HG02943 (cell line): Measurements from ENCODE around the gene BRD2.

Source experiments
- ATAC-seq: cut with Tn5 transposase; IDR thresholded peaks from one replicate; pipeline ENCODE4 v1.9.1; 2021; ENCODE audit warnings: mild to moderate bottlenecking, low read depth, moderate library complexity; ENCODE audit not compliant: unreplicated experiment

BRD2 gene

DNA sequence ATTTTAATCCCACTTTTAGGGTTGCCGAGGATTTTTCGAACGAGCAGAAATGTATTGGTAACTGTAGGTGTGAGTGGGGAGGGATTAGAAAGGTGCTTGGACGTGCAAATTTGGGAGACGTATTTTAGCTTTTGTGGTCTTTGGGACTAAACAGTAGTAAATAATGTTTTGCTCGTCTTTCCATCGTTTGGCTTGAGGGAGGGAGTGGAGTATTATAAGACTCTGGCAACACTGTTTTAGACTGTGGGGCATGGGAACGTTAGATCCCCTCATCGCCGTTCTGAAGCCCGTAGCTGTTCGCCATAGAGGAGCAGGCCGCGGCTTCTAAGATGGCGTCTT is 2.8 kb downstream of the BRD2 start:
- ATAC-seq: no peak

DNA sequence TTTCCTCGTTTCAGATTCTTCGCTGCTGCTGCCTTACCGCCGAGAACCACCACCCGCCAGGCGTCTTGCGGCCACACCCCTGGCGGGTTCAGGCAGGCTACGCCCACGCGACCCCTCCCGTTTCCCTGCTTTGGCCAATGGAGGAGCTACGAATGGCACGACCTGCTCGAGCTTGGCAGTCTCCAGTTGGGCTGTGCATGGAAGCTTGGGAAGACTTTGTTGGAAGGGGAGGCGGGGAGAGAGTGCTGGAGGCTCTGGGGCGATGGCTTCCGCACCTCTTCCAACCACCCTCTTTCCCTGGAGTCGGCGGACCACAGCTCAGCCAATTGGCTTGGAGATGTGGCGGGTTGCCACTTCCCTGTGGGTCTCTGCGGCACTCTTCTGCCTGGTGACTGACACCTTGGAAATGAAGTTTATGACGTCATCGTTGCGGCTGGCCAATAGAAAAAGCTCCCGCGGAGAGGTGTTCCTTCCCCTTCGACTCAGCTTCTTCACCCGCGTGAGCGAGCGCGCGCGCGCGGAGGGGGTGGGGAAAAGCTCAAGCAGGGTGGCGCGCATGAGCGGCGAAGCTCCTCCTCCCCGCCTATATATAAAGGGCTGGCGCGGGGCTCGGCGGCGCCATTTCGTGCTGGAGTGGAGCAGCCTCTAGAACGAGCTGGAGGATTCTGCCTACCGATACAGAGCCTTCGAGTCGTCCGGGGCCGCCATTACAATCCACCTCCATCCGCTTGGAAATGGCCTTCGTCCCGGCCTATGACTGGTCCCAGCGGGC is 3.4 kb downstream of the BRD2 start:
- peak; percentile 54 for ATAC-seq

DNA sequence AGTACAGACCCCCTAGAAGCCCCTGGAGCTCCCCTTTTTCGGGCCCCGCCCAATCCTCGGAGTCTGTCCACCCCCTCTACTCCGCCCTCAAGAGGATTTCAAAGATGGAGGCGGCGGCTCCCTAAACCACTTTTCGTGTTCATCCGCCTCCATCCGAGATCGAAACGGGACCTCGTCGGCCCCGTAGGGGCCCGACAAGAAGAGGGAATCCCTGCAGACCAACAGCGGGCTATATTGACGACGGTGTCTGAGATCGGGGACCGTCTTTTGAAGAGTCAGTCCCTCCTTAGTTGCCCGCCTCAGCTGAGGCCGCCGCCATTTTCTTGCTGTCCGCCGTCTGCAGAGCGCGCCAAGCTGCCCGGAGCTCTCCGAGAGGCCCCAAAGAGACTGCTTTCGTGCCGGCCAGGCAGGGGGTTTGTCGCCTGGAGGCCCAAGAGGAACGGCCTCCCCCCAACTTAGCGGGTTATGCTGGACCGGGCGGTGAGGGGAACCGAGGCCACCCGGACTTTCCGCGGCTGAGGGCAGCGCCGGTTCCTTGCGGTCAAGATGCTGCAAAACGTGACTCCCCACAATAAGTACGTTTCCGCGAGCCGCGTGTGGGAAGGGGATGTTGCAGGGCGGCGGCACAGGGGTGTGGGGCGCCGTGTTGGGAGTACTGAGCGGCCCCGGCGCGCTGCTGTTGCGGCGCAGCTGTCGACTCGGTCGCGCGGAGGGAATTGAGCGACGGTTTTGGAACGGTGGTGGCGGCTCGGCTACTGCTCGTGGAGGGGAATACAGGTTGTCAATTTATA is 4.2 kb downstream of the BRD2 start:
- no peak for ATAC-seq

DNA sequence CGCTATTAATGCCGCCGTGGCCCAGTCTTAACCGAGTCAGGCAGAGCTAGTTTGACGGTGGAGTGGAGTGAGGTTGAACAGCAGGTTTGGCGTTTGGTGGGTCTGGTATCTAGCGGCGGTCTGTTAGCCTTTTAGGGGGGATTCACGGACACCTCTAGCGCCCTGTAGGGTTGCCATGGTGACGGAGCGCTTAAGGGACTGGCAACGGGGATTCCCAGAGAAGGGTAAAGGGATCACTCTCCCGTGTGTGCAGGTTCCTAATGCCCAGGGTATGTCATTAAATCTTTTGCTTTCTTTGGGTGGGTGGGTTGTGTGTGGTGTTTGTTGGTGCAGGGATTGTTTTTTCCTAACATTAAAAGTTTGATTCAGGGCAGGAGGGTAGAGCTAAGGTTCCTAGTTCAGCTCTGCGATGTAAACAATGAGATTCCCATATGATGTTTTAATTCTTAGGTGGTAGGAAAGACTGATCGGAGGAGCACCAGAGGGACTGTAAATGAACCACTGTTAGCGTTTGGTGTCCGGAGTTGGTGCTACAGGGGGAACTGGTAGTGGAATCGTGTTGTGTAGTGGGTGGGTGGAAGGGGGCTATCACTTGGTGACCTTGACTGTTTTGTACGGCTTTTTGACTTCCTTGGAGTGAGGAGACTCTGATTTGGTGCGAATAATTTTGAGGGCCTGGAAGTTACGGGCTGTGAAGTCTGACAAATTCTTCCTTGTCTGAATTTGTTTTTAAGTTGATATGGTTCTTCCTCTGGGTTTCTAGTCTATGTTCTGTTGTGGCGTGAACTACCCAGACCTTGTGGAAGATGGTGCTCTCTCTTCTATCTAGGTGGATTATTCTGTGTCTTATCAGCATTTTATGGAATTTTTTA is 5.0 kb downstream of the BRD2 start:
- no peak for ATAC-seq

DNA sequence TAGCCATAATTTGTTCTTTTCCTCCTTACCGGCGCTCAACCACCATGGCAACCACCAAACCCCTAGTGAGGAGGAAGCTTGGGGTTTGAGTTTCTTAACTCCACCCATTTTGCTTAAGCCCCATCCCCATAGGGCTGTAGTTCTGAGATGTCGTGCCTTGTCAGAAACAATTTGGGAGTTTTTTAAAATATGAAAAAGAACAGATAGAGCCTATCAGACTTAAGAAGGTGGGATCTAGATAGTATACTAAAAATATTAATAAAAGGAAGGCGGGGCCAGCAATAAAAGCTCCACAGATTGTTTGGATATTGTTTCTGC is 5.6 kb downstream of the BRD2 start:
- ATAC-seq: no peak

DNA sequence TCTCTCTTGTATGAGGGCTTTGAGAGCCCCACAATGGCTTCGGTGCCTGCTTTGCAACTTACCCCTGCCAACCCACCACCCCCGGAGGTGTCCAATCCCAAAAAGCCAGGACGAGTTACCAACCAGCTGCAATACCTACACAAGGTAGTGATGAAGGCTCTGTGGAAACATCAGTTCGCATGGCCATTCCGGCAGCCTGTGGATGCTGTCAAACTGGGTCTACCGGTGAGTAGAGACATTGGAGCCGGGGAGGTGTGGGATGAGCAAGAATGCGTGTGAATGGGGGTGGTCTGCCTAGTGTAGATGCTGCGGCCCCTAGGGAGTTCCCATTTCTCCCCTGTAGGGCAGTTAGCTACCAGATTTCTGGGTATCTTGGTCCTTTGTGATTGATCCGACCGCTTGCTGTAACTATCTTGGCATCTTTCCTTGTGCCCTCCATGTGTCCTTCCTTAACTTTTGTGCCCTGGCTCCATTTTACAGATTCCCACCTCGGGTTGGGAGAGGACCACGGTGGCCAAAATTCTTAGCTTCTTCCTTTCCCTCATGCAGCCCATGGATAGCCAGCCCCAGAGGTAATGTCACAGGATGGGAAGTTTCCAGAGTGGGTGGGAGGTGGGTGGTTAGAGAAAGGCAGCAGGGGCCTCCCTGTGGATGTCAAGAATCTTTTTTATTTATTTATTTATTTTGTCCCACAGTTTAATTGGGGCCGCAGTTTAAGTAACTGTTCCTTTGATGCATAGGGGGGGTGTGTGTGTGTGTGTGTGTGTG is 6.3 kb downstream of the BRD2 start:
- no peak for ATAC-seq

DNA sequence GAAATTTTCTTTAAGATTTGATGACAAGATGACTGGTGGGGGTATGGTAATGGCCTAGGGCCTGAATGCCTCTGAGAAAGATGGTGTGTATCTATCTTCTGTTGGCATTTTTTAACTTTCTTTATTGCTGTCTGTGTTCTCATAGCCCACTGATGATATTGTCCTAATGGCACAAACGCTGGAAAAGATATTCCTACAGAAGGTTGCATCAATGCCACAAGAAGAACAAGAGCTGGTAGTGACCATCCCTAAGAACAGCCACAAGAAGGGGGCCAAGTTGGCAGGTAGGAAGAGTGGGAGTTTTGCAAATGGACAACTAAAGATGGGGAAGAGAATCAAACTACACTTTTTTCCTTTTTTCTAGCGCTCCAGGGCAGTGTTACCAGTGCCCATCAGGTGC is 7.5 kb downstream of the BRD2 start:
- ATAC-seq: no peak

DNA sequence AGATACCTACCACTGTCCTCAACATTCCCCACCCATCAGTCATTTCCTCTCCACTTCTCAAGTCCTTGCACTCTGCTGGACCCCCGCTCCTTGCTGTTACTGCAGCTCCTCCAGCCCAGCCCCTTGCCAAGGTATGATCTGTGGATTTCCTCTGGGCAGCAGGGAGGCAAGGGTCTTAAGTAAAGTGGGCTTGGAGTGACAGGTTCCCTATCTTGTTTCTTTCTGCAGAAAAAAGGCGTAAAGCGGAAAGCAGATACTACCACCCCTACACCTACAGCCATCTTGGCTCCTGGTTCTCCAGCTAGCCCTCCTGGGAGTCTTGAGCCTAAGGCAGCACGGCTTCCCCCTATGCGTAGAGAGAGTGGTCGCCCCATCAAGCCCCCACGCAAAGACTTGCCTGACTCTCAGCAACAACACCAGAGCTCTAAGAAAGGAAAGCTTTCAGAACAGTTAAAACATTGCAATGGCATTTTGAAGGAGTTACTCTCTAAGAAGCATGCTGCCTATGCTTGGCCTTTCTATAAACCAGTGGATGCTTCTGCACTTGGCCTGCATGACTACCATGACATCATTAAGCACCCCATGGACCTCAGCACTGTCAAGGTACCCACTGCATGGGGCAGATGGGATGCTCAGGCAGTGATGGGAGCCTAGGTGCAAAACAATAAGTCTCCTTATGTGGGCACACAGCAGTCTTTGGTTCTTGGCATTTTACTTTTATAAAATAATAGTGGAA is 8.1 kb downstream of the BRD2 start:
- no peak for ATAC-seq

DNA sequence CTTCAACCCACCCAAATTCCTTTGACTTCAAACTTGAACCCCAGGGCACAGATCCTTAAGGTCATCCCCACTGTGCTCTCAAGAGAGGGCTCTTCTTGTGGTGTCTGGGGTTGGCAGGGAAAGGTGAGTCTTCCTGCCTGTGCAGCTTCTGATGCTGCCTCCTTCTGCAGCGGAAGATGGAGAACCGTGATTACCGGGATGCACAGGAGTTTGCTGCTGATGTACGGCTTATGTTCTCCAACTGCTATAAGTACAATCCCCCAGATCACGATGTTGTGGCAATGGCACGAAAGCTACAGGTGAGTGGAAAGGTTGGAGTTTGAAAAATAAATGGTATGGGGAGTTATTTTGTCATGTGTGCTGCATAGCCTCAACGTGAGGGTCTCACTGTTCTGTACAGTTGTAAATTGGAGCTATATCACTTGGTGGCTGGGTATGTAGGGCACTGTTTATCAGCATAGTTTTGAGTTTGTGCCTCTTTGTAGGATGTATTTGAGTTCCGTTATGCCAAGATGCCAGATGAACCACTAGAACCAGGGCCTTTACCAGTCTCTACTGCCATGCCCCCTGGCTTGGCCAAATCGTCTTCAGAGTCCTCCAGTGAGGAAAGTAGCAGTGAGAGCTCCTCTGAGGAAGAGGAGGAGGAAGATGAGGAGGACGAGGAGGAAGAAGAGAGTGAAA is 9.0 kb downstream of the BRD2 start:
- ATAC-seq: no peak

DNA sequence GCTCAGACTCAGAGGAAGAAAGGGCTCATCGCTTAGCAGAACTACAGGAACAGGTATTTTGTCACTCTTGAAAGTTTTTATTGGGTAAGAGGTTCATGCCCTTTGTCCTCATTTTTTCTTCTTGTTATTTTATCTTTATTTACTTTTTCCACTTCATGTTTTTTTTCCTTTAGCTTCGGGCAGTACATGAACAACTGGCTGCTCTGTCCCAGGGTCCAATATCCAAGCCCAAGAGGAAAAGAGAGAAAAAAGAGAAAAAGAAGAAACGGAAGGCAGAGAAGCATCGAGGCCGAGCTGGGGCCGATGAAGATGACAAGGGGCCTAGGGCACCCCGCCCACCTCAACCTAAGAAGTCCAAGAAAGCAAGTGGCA is 9.5 kb downstream of the BRD2 start:
- ATAC-seq: no peak

DNA sequence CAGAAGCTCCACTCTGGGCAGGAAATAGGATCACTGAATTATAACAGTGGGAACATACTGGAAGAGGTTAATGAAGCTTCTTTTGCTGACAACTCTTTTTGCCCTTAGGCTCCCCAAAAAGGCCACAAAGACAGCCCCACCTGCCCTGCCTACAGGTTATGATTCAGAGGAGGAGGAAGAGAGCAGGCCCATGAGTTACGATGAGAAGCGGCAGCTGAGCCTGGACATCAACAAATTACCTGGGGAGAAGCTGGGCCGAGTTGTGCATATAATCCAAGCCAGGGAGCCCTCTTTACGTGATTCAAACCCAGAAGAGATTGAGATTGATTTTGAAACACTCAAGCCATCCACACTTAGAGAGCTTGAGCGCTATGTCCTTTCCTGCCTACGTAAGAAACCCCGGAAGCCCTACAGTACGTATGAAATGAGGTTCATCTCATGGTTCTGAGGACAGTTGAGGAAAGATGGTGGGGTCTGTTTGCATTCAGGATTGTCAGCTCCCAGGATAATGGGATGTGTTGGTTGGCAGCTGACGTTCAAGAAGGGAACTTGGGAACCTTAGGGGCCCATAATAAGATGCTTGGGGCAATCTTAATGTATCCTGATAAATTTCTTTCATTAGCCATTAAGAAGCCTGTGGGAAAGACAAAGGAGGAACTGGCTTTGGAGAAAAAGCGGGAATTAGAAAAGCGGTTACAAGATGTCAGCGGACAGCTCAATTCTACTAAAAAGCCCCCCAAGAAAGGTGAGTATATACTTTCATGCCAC is 11.5 kb downstream of the BRD2 start:
- ATAC-seq: no peak

DNA sequence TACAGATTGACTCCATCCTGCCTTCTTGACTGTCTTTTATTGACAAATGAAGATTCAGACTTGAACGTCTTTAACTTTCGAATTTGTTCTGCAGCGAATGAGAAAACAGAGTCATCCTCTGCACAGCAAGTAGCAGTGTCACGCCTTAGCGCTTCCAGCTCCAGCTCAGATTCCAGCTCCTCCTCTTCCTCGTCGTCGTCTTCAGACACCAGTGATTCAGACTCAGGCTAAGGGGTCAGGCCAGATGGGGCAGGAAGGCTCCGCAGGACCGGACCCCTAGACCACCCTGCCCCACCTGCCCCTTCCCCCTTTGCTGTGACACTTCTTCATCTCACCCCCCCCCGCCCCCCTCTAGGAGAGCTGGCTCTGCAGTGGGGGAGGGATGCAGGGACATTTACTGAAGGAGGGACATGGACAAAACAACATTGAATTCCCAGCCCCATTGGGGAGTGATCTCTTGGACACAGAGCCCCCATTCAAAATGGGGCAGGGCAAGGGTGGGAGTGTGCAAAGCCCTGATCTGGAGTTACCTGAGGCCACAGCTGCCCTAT is 12.2 kb downstream of the BRD2 start:
- ATAC-seq: no peak

DNA sequence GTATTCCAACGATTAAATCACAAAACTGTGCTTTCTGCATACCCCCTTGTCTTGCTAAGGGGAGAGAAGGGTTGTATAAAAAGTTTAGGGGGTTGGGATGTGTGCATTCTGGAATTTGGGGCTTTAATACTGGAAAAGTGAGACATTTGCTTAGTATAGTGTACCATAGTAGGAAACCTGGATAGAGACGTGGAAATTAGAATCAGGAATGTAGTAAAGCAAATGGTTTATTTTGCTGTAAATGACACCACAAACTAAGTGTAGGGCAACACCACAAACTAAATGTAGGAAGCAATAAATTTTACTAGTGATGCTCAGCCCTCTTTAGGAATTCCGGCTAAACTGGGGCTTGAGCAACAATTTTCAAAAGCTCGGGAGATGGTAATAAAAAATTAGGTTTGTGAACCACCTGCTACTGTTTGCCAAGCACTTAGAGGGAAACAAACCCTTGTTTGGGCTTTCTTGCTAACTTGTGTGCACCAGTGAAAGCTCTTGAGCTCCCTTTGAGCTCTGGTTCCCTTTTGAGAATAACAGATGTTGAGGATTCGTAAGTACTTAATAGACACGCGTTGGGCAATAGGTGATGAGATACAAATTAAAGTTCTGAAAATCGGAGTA is 13.8 kb downstream of the BRD2 start:
- no peak for ATAC-seq

DNA sequence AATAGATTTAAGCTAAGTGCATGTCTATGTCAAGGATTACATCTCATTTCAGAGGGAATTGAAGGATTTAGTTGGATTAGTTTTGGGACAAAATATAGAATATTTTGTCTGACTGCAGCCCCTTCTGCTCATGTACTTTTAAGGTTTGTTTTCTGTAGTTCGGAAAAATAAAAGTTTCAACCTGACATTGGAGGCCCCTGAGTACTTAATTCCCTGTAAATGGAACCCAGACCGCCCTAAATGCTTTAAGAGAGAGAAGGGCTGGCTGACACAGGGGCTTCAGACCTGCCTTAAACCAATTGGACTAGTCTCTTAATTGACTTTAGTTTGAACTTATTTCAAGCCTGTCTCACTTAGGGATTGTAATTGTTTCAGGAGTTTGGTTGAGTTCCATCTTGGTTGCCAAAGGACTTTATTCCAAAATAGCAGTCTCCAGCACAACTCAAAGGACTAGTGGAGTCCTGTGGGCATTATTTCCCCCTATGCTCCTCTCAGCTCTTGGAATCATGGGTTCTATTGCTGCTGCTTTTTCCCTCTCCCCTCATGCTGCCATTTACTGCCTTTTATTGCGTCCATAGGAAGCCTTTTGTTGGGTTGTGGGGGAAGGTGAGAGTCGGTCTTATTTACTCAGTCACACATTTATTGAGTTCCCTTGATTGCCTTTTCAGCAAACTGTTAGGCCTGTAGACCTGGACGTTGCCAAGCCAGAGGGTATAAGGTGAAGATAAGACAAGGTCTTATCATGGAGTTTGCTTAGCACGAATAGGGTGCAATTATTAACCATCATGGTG is 14.5 kb downstream of the BRD2 start:
- ATAC-seq: no peak

DNA sequence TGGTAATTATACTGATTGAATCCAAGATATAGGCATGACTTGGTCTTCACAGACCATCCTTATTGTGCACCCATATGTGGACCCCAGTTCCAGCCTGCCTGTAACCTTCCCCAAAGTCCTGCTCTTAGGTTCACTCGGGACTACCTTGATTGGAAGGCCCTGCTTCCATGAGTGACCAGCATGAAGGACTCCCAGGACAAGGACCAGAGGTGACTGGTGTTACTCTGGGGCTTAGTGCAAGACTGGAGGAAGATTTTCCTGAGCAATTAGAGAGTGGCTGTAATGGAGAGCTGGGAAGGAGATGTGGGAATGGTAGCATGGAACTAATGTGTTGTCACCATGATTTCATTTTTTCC is 15.1 kb downstream of the BRD2 start:
- ATAC-seq: no peak

DNA sequence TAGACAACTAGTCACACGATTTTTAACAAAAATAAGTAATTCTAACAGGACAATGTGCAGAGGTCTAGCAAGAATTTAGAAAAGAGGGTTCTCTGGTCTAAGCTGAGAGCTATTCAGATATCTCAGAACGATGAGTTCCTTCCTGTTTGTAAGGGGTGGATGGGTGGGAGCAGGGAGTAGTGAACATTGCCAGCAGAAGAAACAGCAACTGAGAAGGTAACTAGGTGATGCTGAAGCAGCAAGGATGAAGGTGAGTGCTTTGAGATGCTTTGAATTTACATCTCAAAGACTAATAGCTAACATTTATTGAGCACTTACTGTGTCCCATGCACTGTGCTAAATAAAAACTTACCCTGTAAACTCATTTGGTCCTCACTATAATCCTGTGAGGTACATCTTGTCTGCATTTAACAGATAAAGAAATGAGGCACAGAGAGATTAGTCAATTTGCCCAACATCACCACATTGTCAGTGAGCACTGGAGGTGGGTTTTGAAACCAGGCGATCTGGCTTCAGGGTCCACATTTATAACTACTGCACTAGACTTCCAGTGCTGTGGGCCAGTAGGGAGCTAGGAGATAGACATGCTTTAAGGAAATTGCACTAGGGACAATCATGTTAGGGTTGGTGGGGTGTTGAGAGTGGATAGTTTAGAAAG is 15.7 kb downstream of the BRD2 start:
- ATAC-seq: no peak
